HG03064 (cell line): Measurements from ENCODE around the gene ZNF260.
A peak's percentile ranks its signal among the peaks of the same experiment; 100 is the strongest.
"Not testable (repeated sequence)": the region's sequence is repeated elsewhere in the genome, so short reads cannot be mapped to it uniquely, and the experiment has no call there.

Experiments used
- ATAC-seq: cut with Tn5 transposase; IDR thresholded peaks from one replicate; pipeline ENCODE4 v1.9.1; 2021; ENCODE audit warnings: low read depth; ENCODE audit not compliant: unreplicated experiment

Gene ZNF260

DNA sequence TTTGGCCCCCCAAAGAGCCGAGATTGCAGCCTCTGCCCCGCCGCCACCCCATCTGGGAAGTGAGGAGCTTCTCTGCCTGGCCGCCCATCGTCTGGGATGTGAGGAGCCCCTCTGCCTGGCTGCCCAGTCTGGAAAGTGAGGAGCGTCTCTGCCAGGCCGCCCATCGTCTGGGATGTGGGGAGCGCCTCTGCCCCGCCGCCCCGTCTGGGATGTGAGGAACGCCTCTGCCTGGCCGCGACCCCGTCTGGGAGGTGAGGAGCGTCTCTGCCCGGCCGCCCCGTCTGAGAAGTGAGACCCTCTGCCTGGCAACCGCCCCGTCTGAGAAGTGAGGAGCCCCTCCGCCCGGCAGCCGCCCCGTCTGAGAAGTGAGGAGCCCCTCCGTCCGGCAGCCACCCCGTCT lies 37.2 kb downstream of the ZNF260 start:
- ATAC-seq: not testable (repeated sequence)

DNA sequence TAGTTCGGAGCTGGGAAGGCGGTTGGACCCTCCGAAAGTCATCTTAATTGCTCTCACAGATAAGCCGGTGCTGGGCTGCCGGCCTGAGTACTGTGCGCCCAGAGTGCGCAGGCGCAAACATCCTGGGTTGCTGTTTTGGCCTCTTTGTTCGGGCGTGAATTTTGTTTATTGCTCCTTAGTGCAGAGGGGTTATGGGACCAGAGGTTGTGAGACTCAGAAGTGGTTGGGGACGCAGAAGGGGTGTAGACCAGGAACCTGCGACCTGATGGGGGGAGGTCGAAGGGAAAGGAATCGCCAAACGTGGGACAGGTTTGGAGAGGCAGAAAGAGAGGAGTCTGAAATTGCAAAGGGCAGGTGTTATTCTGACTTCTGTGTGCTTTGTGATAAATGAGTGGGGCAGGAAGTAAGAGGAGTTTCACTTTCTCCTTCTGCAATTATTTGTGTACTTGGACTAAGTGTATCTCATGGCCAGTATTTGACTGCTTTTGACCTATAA lies 38.1 kb downstream of the ZNF260 start:
- no peak for ATAC-seq

DNA sequence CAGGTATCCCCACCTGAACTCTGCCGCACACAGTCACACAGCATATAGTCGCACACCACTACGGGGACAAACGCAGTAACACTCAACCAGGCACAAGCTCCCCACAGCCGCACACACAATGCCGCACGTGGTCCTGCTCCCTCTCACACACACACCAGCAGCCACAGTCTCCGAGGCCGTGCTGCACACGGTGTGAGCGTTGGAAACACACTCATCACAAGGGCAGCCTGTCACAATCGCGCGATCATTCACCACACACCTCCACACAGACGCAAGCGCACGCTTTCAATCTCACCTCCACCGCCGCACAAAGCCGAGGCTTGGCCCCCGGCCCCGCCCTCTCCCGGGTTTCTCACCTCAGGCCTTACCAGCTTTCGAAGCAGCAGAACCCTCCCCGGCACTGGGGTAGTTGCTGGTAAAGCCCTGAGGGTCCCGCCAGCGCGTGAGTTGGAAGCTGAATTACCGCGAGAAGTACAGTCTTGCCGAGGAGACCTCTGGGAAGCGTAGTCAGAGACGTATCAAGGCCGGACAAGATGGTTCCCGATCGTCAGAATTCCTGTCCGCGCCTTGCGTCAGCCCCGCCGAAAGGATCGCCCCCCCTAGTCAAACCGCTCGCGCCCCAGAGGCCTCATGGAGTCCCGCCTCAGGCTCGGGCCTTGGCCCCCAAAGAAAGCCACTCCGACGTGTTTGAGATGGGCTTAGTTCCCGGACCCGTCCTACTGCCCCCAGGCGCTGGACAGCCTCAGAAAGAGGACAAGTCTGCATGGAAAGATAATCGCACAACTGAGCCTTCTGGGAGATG lies 38.8 kb downstream of the ZNF260 start, which contains the start of gene ZNF566:
Gene ZNF566 (minus strand): TSS at position 444 of the 802 bp plus-strand sequence. CDS start 13,004 bp downstream, outside the sequence.
- ATAC-seq: peak; percentile 72

DNA sequence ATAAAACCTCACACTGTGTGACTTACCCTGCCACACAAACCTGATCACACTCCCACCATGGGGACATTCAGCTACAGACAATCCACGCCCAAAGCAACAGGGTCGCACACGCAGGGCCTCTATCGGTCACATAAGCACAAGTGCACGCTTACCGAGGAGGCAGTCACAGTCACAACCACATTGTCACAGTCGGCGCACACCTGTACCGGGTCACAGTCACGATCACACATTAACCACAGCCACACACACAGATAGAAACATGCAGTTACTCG lies 39.3 kb downstream of the ZNF260 start:
- ATAC-seq: peak; percentile 12

DNA sequence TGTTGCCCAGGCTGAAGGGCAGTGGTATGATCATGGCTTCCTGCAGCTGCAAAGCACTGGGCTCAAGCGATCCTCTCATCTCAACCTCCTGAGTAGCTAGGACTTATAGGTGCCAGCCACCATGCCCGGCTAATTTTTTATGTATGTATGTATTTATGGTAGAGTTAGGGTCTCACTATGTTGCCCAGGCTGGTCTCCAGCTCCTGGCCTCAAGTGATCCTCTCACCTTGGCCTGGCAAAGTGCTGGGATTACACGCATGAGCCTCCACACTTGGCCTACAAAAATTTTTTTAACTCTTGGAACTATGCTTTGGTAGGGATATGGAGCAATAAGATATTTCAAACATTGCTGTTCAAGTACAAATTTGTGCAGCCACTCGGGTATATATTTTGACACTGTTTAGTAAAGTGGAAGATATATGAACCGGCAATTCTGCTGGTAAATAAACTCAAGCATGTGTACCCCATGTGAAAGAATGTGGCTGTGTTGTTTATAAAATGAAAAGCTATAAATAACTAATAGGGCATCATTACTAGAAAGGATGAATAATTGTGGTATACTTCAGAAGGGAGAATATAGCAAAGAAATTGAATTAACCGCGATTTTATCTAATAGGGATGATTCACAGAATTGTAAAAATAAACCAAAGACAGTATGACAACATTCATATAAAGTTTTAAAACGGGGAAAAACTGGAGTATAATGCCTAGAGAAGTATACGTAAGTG lies 39.8 kb downstream of the ZNF260 start:
- ATAC-seq: no peak

DNA sequence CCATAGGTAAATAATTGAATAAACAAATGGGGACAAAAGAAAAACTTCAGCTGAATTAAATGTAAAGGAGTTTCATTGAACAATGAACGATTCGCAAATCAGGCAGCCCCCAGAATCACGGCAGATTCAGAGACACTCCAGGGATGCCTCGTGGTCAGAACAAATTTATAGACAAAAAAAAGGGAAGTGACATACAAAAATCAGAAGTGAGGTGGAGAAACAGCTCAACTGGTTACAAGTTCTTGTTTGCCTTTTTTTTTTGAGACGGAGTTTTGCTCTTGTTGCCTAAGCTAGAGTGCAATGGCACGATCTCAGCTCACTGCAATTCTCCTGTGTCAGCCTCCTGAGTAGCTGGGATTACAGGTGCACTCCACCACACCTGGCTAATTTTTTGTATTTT lies 44.4 kb downstream of the ZNF260 start:
- no peak for ATAC-seq

DNA sequence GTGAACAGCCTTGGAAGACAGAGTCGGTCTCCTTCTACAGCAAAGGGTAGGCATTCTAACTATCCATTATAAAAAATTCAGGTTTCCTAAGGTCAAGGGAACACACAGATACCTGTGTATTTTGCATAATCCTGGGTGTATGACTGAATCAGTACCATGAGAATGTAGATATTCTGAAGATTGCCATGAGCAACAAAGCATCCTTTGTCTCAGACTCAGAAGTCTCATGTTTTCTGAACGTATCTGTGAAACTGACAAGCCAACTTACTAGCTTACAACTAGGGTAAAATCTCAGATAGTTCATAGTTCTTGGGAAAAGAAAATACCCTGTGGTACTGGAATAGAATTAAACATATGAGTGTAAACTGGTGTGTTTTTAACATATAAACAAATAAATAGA lies 45.2 kb downstream of the ZNF260 start:
- no peak for ATAC-seq
